Parietal lobe (tissue), 2 donors: ENCODE data around the gene EPB41L4B. TPM values are rescaled to one million over a fixed set of nuclear protein-coding genes. Genes with fewer than 3 reads are reported as not detected.

ENCODE experiments used
- small RNA-seq: library from RNA; depleted of rRNA; stranded (forward); fragments of <200 nt; gene quantifications from one replicate; pipeline ENCODE3, GENCODE V24; 2014; ENCODE audit warnings: low replicate concordance
- total RNA-seq: library from RNA; depleted of rRNA; stranded (reverse); fragments of >200 nt; gene quantifications from one replicate; pipeline ENCODE4 v1.2.3, GENCODE V29; 2014

The EPB41L4B gene
- total RNA-seq = 3.4 TPM

GRCh38 chr9:109320742-109321448, at the start of gene EPB41L4B:
EPB41L4B (minus strand) TSS chr9:109321059; CDS start chr9:109320446, 613 bp downstream.

GRCh38 chr9:109166771-109167601, 153.9 kb downstream of the EPB41L4B start, which contains the start of gene FRRS1L:
FRRS1L (minus strand) TSS chr9:109167249; CDS start chr9:109167138, 111 bp downstream.

Small RNA genes within 50 kb of the gene (small RNA-seq; reads per million reads assigned to genes)
- gene RF00019 = not detected
- gene RNU6-984P = not detected

Other genes starting within 250 kb of the EPB41L4B start
- 91.7 TPM for gene TMEM245, start 201.1 kb downstream of the EPB41L4B start, total RNA-seq
- gene FRRS1L, start 153.8 kb downstream of the EPB41L4B start, total RNA-seq = 85.4 TPM
- 6.3 TPM for gene PTPN3, start 177.2 kb upstream of the EPB41L4B start, total RNA-seq